ENCODE measurements around the gene SGF29. TPM values are rescaled to one million over a fixed set of nuclear protein-coding genes. Genes with fewer than 3 reads are reported as not detected.
A peak's percentile ranks its signal among the peaks of the same experiment; 100 is the strongest.

Gene SGF29
- total and polyA plus RNA-seq, 8 donors, result 14.2 to 46.6 (median 21.8) TPM

DNA sequence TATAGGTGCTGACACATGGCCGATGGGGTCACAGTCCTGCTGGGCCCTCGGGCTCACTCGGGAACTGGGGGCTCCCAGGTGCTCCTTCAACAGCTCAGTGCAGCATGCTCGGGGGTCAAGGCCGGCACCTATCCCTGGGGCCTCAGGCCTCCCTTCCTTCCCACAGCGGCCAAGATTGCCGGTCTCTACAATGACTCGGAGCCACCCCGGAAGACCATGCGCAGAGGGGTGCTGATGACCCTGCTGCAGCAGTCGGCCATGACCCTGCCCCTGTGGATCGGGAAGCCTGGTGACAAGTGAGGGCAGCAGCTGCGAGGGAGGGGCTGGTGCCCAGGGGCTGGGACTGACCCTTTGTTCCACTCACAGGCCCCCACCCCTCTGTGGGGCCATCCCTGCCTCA is 36.2 kb downstream of the SGF29 start:
- H3K4me3 ChIP-seq, result no peak overlapping the region
- no peaks in the 10 kb centered on the region for H3K4me1 ChIP-seq
- no peak overlapping the region for H3K27ac ChIP-seq
- whole genome bisulfite sequencing, 2 donors, result 93 to 97% methylated on average over 13 of the region's 13 CpGs
- FAIRE-seq (no peak), ATAC-seq (no peak), DNase-seq (peak in 1 of 6 donors; percentile 43)
- H3K9me3 ChIP-seq, result no peaks in the 10 kb centered on the region
- H3K27me3 ChIP-seq, result no peaks in the 10 kb centered on the region
- intact Hi-C loops (cut with DNase I), result no loop called here
- no peak for TF ChIP-seq CTCF (IDR thresholded peaks at IDR 0.05)
- peaks cover 0 to 37% (median 4%) of the 10 kb centered on the region in 3 donors for H3K36me3 ChIP-seq

- intact Hi-C loops (cut with DNase I), result no loop called here
- Histone ChIP-seq H3K36me3 (peaks cover 0 to 30% (median 3%) of the 10 kb centered on the region in 3 donors), H3K27me3 (no peaks in the 10 kb centered on the region), H3K9me3 (no peaks in the 10 kb centered on the region), H3K4me3 (no peak overlapping the region), H3K4me1 (no peaks in the 10 kb centered on the region), H3K27ac (no peak overlapping the region)
- FAIRE-seq, result no peak
- no peak for DNase-seq
- TF ChIP-seq CTCF (IDR thresholded peaks at IDR 0.05), result no peak
- WGBS, 2 donors, result 91 to 92% methylated on average over 21 to 22 of the region's 22 CpGs
- ATAC-seq, result no peak
These were observed 36.9 kb downstream of the SGF29 start for GRCh38 chr16:28590384-28591340.

GRCh38 chr16:28591355-28591754 is 37.6 kb downstream of the SGF29 start:
- no peak for FAIRE-seq
- ATAC-seq, result no peak
- 91 to 93% methylated on average over 6 of the region's 6 CpGs for WGBS, 2 donors
- peaks cover 0 to 30% (median 3%) of the 10 kb centered on the region in 3 donors for H3K36me3 ChIP-seq
- peaks cover 0 to 5% (median 2%) of the 10 kb centered on the region in 3 donors for H3K4me1 ChIP-seq
- intact Hi-C loops (cut with DNase I), result no loop called here
- no peak for DNase-seq
- no peak overlapping the region for H3K27ac ChIP-seq
- no peaks in the 10 kb centered on the region for H3K9me3 ChIP-seq
- H3K27me3 ChIP-seq, result no peaks in the 10 kb centered on the region
- TF ChIP-seq CTCF (IDR thresholded peaks at IDR 0.05), result no peak
- H3K4me3 ChIP-seq, result no peak overlapping the region

GRCh38 chr16:28592511-28592910 is 38.8 kb downstream of the SGF29 start:
- Histone ChIP-seq H3K36me3 (peaks cover 0 to 25% (median 3%) of the 10 kb centered on the region in 3 donors), H3K4me3 (no peak overlapping the region), H3K9me3 (no peaks in the 10 kb centered on the region), H3K4me1 (peaks cover 0 to 8% (median 6%) of the 10 kb centered on the region in 3 donors), H3K27me3 (no peaks in the 10 kb centered on the region), H3K27ac (no peak overlapping the region)
- DNase-seq (no peak), ATAC-seq (no peak), FAIRE-seq (no peak)
- WGBS, 2 donors, result 93% methylated on average over 5 of the region's 5 CpGs
- intact Hi-C loops (cut with DNase I), result no loop called here
- TF ChIP-seq CTCF (IDR thresholded peaks at IDR 0.05), result no peak

Data from pancreas (tissue), 10 donors.